GM18517 (cell line): ENCODE measurements around the gene PRKCA.

ENCODE experiments used
- ATAC-seq: cut with Tn5 transposase; IDR thresholded peaks from one replicate; pipeline ENCODE4 v1.9.1; 2021; ENCODE audit warnings: mild to moderate bottlenecking, moderate library complexity; ENCODE audit not compliant: unreplicated experiment

The PRKCA gene

GRCh38 chr17:66752411-66752810, 450.0 kb downstream of the PRKCA start:
- ATAC-seq = no peak

- ATAC-seq = no peak
Measured at GRCh38 chr17:66753126-66753920, 450.9 kb downstream of the PRKCA start.

- no peak for ATAC-seq
Measured at GRCh38 chr17:66755101-66755943, 452.9 kb downstream of the PRKCA start.

GRCh38 chr17:66755944-66756290, 453.5 kb downstream of the PRKCA start:
- ATAC-seq = no peak

GRCh38 chr17:66760324-66760723, 457.9 kb downstream of the PRKCA start:
- ATAC-seq = no peak

GRCh38 chr17:66762276-66762675, 459.9 kb downstream of the PRKCA start:
- no peak for ATAC-seq

GRCh38 chr17:66763056-66763455, 460.6 kb downstream of the PRKCA start:
- ATAC-seq = no peak

- no peak for ATAC-seq
Measured at GRCh38 chr17:66764506-66764905, 462.1 kb downstream of the PRKCA start.

- no peak for ATAC-seq
Measured at GRCh38 chr17:66767154-66767933, 464.9 kb downstream of the PRKCA start.

GRCh38 chr17:66769911-66770310, 467.5 kb downstream of the PRKCA start:
- no peak for ATAC-seq

GRCh38 chr17:66772148-66772812, 469.9 kb downstream of the PRKCA start:
- no peak for ATAC-seq

GRCh38 chr17:66775271-66775670, 472.9 kb downstream of the PRKCA start:
- ATAC-seq = no peak

GRCh38 chr17:66775881-66776400, 473.5 kb downstream of the PRKCA start:
- no peak for ATAC-seq

GRCh38 chr17:66776999-66777688, 474.7 kb downstream of the PRKCA start:
- ATAC-seq = no peak

GRCh38 chr17:66777689-66778225, 475.3 kb downstream of the PRKCA start:
- no peak for ATAC-seq

- ATAC-seq = no peak
Measured at GRCh38 chr17:66778531-66779236, 476.3 kb downstream of the PRKCA start.

GRCh38 chr17:66779237-66779606, 476.8 kb downstream of the PRKCA start:
- no peak for ATAC-seq

GRCh38 chr17:66781135-66781534, 478.7 kb downstream of the PRKCA start:
- no peak for ATAC-seq

GRCh38 chr17:66782851-66783250, 480.4 kb downstream of the PRKCA start:
- ATAC-seq = no peak
